ENCODE data around the gene BECN2.

BECN2 gene

DNA sequence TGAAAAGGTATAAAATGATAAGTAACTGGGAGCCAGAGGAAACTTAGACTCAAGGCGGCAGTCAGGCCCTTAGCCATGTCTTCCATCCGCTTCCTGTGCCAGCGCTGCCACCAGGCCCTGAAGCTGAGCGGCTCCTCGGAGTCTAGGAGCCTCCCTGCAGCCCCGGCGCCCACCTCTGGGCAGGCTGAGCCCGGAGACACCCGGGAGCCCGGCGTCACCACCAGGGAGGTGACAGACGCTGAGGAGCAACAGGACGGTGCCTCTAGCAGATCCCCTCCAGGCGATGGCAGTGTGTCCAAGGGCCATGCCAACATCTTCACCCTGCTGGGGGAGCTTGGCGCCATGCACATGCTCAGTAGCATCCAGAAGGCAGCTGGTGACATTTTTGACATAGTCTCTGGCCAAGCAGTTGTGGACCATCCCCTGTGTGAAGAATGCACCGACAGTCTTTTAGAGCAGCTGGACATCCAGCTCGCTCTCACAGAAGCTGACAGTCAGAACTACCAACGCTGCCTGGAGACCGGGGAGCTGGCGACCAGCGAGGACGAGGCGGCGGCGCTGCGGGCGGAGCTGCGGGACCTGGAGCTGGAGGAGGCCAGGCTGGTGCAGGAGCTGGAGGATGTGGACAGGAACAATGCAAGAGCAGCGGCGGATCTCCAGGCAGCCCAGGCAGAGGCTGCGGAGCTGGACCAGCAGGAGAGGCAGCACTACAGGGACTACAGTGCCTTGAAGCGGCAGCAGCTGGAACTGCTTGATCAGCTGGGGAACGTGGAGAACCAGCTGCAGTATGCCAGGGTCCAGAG is at the start of gene BECN2:
TSS of gene BECN2 (plus strand) at position 76 of the 803 bp plus-strand sequence. CDS start at position 76, 0 bp downstream.
- H3K4me3 ChIP-seq (ENCODE audit: control insufficient read depth, low read depth, low read length), result no peak within 1 kb of the TSS
- TF ChIP-seq, protein P1, sequence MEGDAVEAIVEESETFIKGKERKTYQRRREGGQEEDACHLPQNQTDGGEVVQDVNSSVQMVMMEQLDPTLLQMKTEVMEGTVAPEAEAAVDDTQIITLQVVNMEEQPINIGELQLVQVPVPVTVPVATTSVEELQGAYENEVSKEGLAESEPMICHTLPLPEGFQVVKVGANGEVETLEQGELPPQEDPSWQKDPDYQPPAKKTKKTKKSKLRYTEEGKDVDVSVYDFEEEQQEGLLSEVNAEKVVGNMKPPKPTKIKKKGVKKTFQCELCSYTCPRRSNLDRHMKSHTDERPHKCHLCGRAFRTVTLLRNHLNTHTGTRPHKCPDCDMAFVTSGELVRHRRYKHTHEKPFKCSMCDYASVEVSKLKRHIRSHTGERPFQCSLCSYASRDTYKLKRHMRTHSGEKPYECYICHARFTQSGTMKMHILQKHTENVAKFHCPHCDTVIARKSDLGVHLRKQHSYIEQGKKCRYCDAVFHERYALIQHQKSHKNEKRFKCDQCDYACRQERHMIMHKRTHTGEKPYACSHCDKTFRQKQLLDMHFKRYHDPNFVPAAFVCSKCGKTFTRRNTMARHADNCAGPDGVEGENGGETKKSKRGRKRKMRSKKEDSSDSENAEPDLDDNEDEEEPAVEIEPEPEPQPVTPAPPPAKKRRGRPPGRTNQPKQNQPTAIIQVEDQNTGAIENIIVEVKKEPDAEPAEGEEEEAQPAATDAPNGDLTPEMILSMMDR (IDR thresholded peaks at IDR 0.05; ENCODE audit: control insufficient read depth, insufficient read depth, low read depth, low read length, missing control alignments), result no peak
- no peak for DNase-seq (ENCODE audit: low read depth)

GRCh38 chr1:241916196-241916595 is 41.4 kb upstream of the BECN2 start:
- H3K4me3 ChIP-seq (ENCODE audit: control insufficient read depth, low read depth, low read length), result no peak overlapping the region
- TF ChIP-seq, protein P1 (IDR thresholded peaks at IDR 0.05; ENCODE audit: control insufficient read depth, insufficient read depth, low read depth, low read length, missing control alignments), result no peak
- no peak for DNase-seq (ENCODE audit: low read depth)

DNA sequence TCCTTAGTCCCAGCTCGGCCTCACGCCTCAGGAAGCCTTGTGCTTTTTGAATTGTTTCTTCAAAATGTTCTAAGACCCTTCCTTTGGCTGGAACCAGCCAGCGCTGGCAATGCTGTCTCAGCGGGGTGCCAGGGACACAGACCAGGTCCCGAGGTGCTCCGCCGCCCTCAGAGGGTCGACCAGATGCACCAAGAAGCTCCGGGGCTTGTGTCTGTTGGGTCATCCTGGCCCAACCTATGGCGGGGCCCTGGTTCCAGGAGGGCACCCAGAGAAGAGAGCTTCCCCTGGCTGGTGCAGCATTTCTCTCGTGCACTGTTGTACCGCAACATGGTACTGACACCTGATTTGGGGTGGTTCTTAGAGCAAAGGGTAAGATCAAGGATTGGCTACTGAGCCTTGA is 40.1 kb upstream of the BECN2 start:
- H3K4me3 ChIP-seq (ENCODE audit: control insufficient read depth, low read depth, low read length), result no peak overlapping the region
- no peak for DNase-seq (ENCODE audit: low read depth)
- TF ChIP-seq, protein P1 (IDR thresholded peaks at IDR 0.05; ENCODE audit: control insufficient read depth, insufficient read depth, low read depth, low read length, missing control alignments), result no peak

DNA sequence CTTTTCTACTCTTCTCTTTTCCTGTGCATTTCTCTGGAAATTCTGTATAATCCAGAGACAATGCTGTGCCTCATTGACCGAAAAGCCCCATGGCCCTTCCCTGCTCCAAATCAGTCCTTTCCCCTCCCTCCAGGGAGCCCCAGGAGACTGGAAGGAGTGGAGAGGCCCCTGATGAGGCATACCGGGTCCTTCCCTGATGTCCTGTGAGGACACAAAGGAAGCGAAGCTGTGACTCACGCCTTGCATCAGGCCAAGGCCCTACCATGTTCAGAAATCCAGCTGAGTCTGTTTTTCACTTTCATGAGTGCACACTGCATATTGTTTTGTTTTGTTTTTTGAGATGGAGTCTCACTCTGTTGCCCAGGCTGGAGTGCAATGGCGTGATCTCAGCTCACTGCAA is 38.7 kb upstream of the BECN2 start:
- peak; percentile 47 for DNase-seq (ENCODE audit: low read depth)
- no peak overlapping the region for H3K4me3 ChIP-seq (ENCODE audit: control insufficient read depth, low read depth, low read length)
- TF ChIP-seq, protein P1 (IDR thresholded peaks at IDR 0.05; ENCODE audit: control insufficient read depth, insufficient read depth, low read depth, low read length, missing control alignments), result no peak

- no peak overlapping the region for H3K4me3 ChIP-seq (ENCODE audit: control insufficient read depth, low read depth, low read length)
- TF ChIP-seq, protein P1 (IDR thresholded peaks at IDR 0.05; ENCODE audit: control insufficient read depth, insufficient read depth, low read depth, low read length, missing control alignments), result no peak
- DNase-seq (ENCODE audit: low read depth), result no peak
These were observed 33.3 kb upstream of the BECN2 start for GRCh38 chr1:241924080-241924808.

DNA sequence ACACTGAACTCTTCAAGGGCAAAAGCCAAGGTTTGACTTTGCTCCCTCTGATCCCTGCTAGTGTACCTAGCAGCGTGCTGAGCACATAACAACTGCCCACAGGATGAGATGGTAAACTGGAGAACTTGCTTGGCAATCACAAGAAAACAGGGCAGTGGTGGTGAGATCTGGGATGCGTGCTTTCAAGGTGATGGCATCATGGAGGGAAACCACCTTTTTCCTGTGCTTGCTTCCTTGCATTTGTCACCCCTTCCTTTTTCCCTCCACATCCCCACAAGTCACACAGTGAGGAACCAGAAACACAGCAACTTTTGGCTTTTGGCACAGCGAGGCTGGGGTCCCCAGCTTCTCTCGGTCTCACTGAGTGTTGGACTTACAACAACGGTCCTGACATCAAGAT is 31.4 kb upstream of the BECN2 start:
- H3K4me3 ChIP-seq (ENCODE audit: control insufficient read depth, low read depth, low read length), result no peak overlapping the region
- no peak for DNase-seq (ENCODE audit: low read depth)
- TF ChIP-seq, protein P1 (IDR thresholded peaks at IDR 0.05; ENCODE audit: control insufficient read depth, insufficient read depth, low read depth, low read length, missing control alignments), result no peak

All from AG09309 (cell line).